ENCODE measurements around the gene LRMDA. TPM values are rescaled to one million over a fixed set of nuclear protein-coding genes. Genes with fewer than 3 reads are reported as not detected.

The LRMDA gene
- total RNA-seq, 1 donor from 2014 or later: 19.4 TPM

- Mint-ChIP-seq H3K36me3 (ENCODE audit: low read depth, unreplicated experiment) (peaks cover 18% of the 10 kb centered on the region), H3K4me1 (ENCODE audit: unreplicated experiment) (peaks cover 12% of the 10 kb centered on the region), H3K9me3 (ENCODE audit: unreplicated experiment) (no peaks in the 10 kb centered on the region), H3K27ac (ENCODE audit: unreplicated experiment) (no peak overlapping the region), H3K27me3 (ENCODE audit: unreplicated experiment) (peaks cover 4% of the 10 kb centered on the region), H3K4me3 (ENCODE audit: unreplicated experiment) (no peak overlapping the region)
- no peak for DNase-seq (ENCODE audit: low spot score)
- TF ChIP-seq CTCF (IDR thresholded peaks at IDR 0.05; ENCODE audit: unreplicated experiment): no peak
These were observed 45.6 kb downstream of the LRMDA start for GRCh38 chr10:75476985-75477384.

GRCh38 chr10:75477680-75478079 is 46.3 kb downstream of the LRMDA start:
- peaks cover 5% of the 10 kb centered on the region for H3K4me1 Mint-ChIP-seq (ENCODE audit: unreplicated experiment)
- H3K27ac Mint-ChIP-seq (ENCODE audit: unreplicated experiment): no peak overlapping the region
- H3K27me3 Mint-ChIP-seq (ENCODE audit: unreplicated experiment): peaks cover 4% of the 10 kb centered on the region
- H3K4me3 Mint-ChIP-seq (ENCODE audit: unreplicated experiment): no peak overlapping the region
- H3K36me3 Mint-ChIP-seq (ENCODE audit: low read depth, unreplicated experiment): peaks cover 15% of the 10 kb centered on the region
- TF ChIP-seq CTCF (IDR thresholded peaks at IDR 0.05; ENCODE audit: unreplicated experiment): no peak
- DNase-seq (ENCODE audit: low spot score): no peak
- no peaks in the 10 kb centered on the region for H3K9me3 Mint-ChIP-seq (ENCODE audit: unreplicated experiment)

- no peaks in the 10 kb centered on the region for H3K9me3 Mint-ChIP-seq (ENCODE audit: unreplicated experiment)
- no peak for TF ChIP-seq CTCF (IDR thresholded peaks at IDR 0.05; ENCODE audit: unreplicated experiment)
- DNase-seq (ENCODE audit: low spot score): no peak
These were observed 49.0 kb downstream of the LRMDA start for GRCh38 chr10:75480374-75480773.

GRCh38 chr10:75483188-75483587 is 51.8 kb downstream of the LRMDA start:
- Mint-ChIP-seq H3K9me3 (ENCODE audit: unreplicated experiment) (no peaks in the 10 kb centered on the region), H3K4me3 (ENCODE audit: unreplicated experiment) (no peak overlapping the region), H3K4me1 (ENCODE audit: unreplicated experiment) (no peaks in the 10 kb centered on the region), H3K27me3 (ENCODE audit: unreplicated experiment) (peaks cover 4% of the 10 kb centered on the region), H3K27ac (ENCODE audit: unreplicated experiment) (no peak overlapping the region), H3K36me3 (ENCODE audit: low read depth, unreplicated experiment) (no peaks in the 10 kb centered on the region)
- no peak for TF ChIP-seq CTCF (IDR thresholded peaks at IDR 0.05; ENCODE audit: unreplicated experiment)
- no peak for DNase-seq (ENCODE audit: low spot score)

More at GRCh38 chr10:75480374-75480773, 49.0 kb downstream of the LRMDA start:
- no peak overlapping the region for H3K27ac Mint-ChIP-seq (ENCODE audit: unreplicated experiment)
- H3K27me3 Mint-ChIP-seq (ENCODE audit: unreplicated experiment): peaks cover 4% of the 10 kb centered on the region
- no peaks in the 10 kb centered on the region for H3K36me3 Mint-ChIP-seq (ENCODE audit: low read depth, unreplicated experiment)
- H3K4me3 Mint-ChIP-seq (ENCODE audit: unreplicated experiment): no peak overlapping the region
- no peaks in the 10 kb centered on the region for H3K4me1 Mint-ChIP-seq (ENCODE audit: unreplicated experiment)

GRCh38 chr10:75484717-75485116 is 53.3 kb downstream of the LRMDA start:
- no peaks in the 10 kb centered on the region for H3K9me3 Mint-ChIP-seq (ENCODE audit: unreplicated experiment)
- H3K27me3 Mint-ChIP-seq (ENCODE audit: unreplicated experiment): no peaks in the 10 kb centered on the region
- H3K4me1 Mint-ChIP-seq (ENCODE audit: unreplicated experiment): no peaks in the 10 kb centered on the region
- no peak overlapping the region for H3K4me3 Mint-ChIP-seq (ENCODE audit: unreplicated experiment)
- TF ChIP-seq CTCF (IDR thresholded peaks at IDR 0.05; ENCODE audit: unreplicated experiment): no peak
- no peak overlapping the region for H3K27ac Mint-ChIP-seq (ENCODE audit: unreplicated experiment)
- no peak for DNase-seq (ENCODE audit: low spot score)
- H3K36me3 Mint-ChIP-seq (ENCODE audit: low read depth, unreplicated experiment): no peaks in the 10 kb centered on the region
